ENCODE results near the gene CRYGB. TPM values are rescaled to one million over a fixed set of nuclear protein-coding genes. Genes with fewer than 3 reads are reported as not detected.

CRYGB gene
- polyA plus RNA-seq, 1 of the 3 experiments (the other 2 are of a cell fraction) = not detected

DNA sequence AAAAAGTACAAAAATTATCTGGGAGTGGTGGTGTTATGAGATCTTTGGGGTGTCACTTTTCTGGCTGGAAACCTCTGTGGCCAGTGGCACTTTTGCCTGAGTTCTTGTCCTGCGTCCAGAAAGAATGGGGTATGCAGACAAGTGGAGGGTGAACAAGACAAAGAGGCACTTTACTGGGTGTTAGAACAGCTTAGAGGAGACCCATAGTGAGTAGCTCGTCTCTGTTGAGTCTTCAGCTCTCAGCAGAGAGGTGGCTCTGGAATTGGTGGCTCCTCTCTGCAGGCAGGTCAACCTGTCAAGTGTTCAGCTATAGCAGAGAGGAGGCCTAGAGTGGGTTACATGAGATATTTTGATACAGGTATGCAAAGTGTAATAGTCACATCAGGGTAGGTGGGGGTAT is 47.7 kb downstream of the CRYGB start:
- Histone ChIP-seq H3K9me2 (no peaks in the 10 kb centered on the region), H3K9ac (no peak overlapping the region), H4K20me1 (ENCODE audit: insufficient read depth) (no peaks in the 10 kb centered on the region), H3K4me2 (no peak overlapping the region), H3K27ac (ENCODE audit: low read depth in 2 of 2, low read length in 1 of 2) (no peak overlapping the region), H3K9me3 (no peaks in the 10 kb centered on the region), H3F3A (replicated peaks; ENCODE audit: insufficient read depth) (no peaks in the 10 kb centered on the region), H3K27me3 (ENCODE audit: insufficient read depth) (no peaks in the 10 kb centered on the region), H3K4me1 (ENCODE audit: control insufficient read depth in 1 of 2, insufficient read depth in 2 of 2, low read depth in 1 of 2, low read length in 1 of 2) (peaks cover 0 to 2% of the 10 kb centered on the region in 2 experiments; a peak in 1 of 4 replicates), H3K79me2 (ENCODE audit: insufficient read depth) (no peaks in the 10 kb centered on the region), H3K4me3 (ENCODE audit: low read depth in 2 of 2, low read length in 1 of 2) (no peak overlapping the region), H2AFZ (ENCODE audit: low read depth) (no peak overlapping the region), H3K36me3 (replicated peaks in 1 of 2; ENCODE audit: control insufficient read depth in 1 of 2, insufficient read depth in 2 of 2, low read length in 1 of 2) (no peaks in the 10 kb centered on the region)
- ChIA-PET POLR2A (no interaction called here), CTCF (interaction anchor here (0.9 to 1.1 kb wide), 2 partner anchors 26 to 27 kb away, joined by 3 to 4 read pairs; no protein-coding TSS in a partner anchor)
- 38% methylated on average over 2 of the region's 2 CpGs for WGBS (ENCODE audit: low lambda C conversion rate)
- TF ChIP-seq TEAD4 (IDR thresholded peaks at IDR 0.05; ENCODE audit: borderline replicate concordance, insufficient read depth) = no peak
- TF ChIP-seq, protein P1, sequence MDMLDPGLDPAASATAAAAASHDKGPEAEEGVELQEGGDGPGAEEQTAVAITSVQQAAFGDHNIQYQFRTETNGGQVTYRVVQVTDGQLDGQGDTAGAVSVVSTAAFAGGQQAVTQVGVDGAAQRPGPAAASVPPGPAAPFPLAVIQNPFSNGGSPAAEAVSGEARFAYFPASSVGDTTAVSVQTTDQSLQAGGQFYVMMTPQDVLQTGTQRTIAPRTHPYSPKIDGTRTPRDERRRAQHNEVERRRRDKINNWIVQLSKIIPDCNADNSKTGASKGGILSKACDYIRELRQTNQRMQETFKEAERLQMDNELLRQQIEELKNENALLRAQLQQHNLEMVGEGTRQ (IDR thresholded peaks at IDR 0.05; ENCODE audit: borderline replicate concordance, low read depth, low read length) = no peak
- DNase-seq = no peak

DNA sequence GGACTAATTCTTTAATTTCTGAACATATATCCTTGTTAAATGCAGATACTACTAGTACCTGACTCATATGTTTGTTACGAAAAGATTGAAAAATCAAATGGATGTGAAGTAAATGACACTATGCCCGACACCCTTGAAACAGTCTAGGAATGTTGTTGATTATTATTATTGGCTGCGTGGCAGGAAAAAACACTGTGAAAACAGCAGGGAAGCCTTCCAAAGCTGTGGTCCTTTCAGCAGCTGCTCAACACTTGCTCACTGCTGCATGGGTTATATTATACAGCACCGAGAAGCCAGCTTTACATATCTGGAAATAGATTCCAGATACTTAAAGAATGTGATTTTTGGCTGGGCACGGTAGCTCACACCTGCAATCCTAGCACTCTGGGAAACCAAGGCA is 48.2 kb downstream of the CRYGB start:
- Histone ChIP-seq H3K27me3 (ENCODE audit: insufficient read depth) (no peaks in the 10 kb centered on the region), H3K4me1 (ENCODE audit: control insufficient read depth in 1 of 2, insufficient read depth in 2 of 2, low read depth in 1 of 2, low read length in 1 of 2) (peaks cover 0 to 2% of the 10 kb centered on the region in 2 experiments; a peak in 1 of 4 replicates), H2AFZ (ENCODE audit: low read depth) (no peak overlapping the region), H4K20me1 (ENCODE audit: insufficient read depth) (no peaks in the 10 kb centered on the region), H3K9ac (no peak overlapping the region), H3K4me3 (ENCODE audit: low read depth in 2 of 2, low read length in 1 of 2) (no peak overlapping the region), H3F3A (replicated peaks; ENCODE audit: insufficient read depth) (no peaks in the 10 kb centered on the region), H3K4me2 (no peak overlapping the region), H3K79me2 (ENCODE audit: insufficient read depth) (no peaks in the 10 kb centered on the region), H3K9me3 (no peaks in the 10 kb centered on the region), H3K27ac (ENCODE audit: low read depth in 2 of 2, low read length in 1 of 2) (no peak overlapping the region), H3K9me2 (no peaks in the 10 kb centered on the region), H3K36me3 (replicated peaks in 1 of 2; ENCODE audit: control insufficient read depth in 1 of 2, insufficient read depth in 2 of 2, low read length in 1 of 2) (no peaks in the 10 kb centered on the region)
- no peak for DNase-seq
- WGBS (ENCODE audit: low lambda C conversion rate) = 55% methylated on average over 5 of the region's 5 CpGs
- ChIA-PET CTCF (interaction anchor here (0.9 to 1.1 kb wide), 2 partner anchors 26 to 27 kb away, joined by 3 to 4 read pairs; no protein-coding TSS in a partner anchor), POLR2A (no interaction called here)
- TF ChIP-seq NFIC (IDR thresholded peaks at IDR 0.05; ENCODE audit: borderline replicate concordance) (no peak), GATA2 (CRISPR knock-in tag; IDR thresholded peaks at IDR 0.05) (no peak), RXRA (IDR thresholded peaks at IDR 0.05; ENCODE audit: borderline replicate concordance, low read depth) (no peak), RFX5 (IDR thresholded peaks at IDR 0.05; ENCODE audit: low read length) (no peak)
- TF ChIP-seq, protein P2, sequence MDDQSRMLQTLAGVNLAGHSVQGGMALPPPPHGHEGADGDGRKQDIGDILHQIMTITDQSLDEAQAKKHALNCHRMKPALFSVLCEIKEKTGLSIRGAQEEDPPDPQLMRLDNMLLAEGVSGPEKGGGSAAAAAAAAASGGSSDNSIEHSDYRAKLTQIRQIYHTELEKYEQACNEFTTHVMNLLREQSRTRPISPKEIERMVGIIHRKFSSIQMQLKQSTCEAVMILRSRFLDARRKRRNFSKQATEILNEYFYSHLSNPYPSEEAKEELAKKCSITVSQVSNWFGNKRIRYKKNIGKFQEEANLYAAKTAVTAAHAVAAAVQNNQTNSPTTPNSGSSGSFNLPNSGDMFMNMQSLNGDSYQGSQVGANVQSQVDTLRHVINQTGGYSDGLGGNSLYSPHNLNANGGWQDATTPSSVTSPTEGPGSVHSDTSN (IDR thresholded peaks at IDR 0.05) = no peak

GRCh38 chr2:208097313-208097712 is 48.6 kb downstream of the CRYGB start:
- Histone ChIP-seq H3K27ac (ENCODE audit: low read depth in 2 of 2, low read length in 1 of 2) (no peak overlapping the region), H2AFZ (ENCODE audit: low read depth) (no peak overlapping the region), H4K20me1 (ENCODE audit: insufficient read depth) (no peaks in the 10 kb centered on the region), H3K9me3 (no peaks in the 10 kb centered on the region), H3F3A (replicated peaks; ENCODE audit: insufficient read depth) (no peaks in the 10 kb centered on the region), H3K9ac (no peak overlapping the region), H3K27me3 (ENCODE audit: insufficient read depth) (no peaks in the 10 kb centered on the region), H3K4me1 (ENCODE audit: control insufficient read depth in 1 of 2, insufficient read depth in 2 of 2, low read depth in 1 of 2, low read length in 1 of 2) (peaks cover 0 to 2% of the 10 kb centered on the region in 2 experiments; a peak in 1 of 4 replicates), H3K36me3 (replicated peaks in 1 of 2; ENCODE audit: control insufficient read depth in 1 of 2, insufficient read depth in 2 of 2, low read length in 1 of 2) (no peaks in the 10 kb centered on the region), H3K79me2 (ENCODE audit: insufficient read depth) (no peaks in the 10 kb centered on the region), H3K4me2 (no peak overlapping the region), H3K4me3 (ENCODE audit: low read depth in 2 of 2, low read length in 1 of 2) (no peak overlapping the region), H3K9me2 (no peaks in the 10 kb centered on the region)
- POLR2A ChIA-PET = no interaction called here
- no peak for TF ChIP-seq RXRA (IDR thresholded peaks at IDR 0.05; ENCODE audit: borderline replicate concordance, low read depth)
- TF ChIP-seq MEF2A (IDR thresholded peaks at IDR 0.05; ENCODE audit: borderline replicate concordance, low read depth) = no peak
- no peak for TF ChIP-seq FOXM1 (IDR thresholded peaks at IDR 0.05; ENCODE audit: low read depth)
- TF ChIP-seq RFX5 (IDR thresholded peaks at IDR 0.05; ENCODE audit: low read length) = no peak
- TF ChIP-seq CTCF (IDR thresholded peaks at IDR 0.05) = no peak
- TF ChIP-seq JUND (IDR thresholded peaks at IDR 0.05) = no peak
- no peak for TF ChIP-seq USF1 (IDR thresholded peaks at IDR 0.05; ENCODE audit: borderline replicate concordance, low read depth)
- TF ChIP-seq TEAD4 (IDR thresholded peaks at IDR 0.05; ENCODE audit: borderline replicate concordance, insufficient read depth) = no peak
- TF ChIP-seq, protein P1 (IDR thresholded peaks at IDR 0.05; ENCODE audit: borderline replicate concordance, low read depth, low read length) = no peak
- no peak for TF ChIP-seq GABPA (IDR thresholded peaks at IDR 0.05; ENCODE audit: low read depth)
- no peak for TF ChIP-seq RAD21 (IDR thresholded peaks at IDR 0.05; ENCODE audit: low read length)
- no peak for TF ChIP-seq GATA2 (CRISPR knock-in tag; IDR thresholded peaks at IDR 0.05)
- TF ChIP-seq FOXJ3 (CRISPR knock-in tag; IDR thresholded peaks at IDR 0.05) = no peak
- 43% methylated on average over 3 of the region's 3 CpGs for WGBS (ENCODE audit: low lambda C conversion rate)
- CTCF ChIA-PET = interaction anchor here (0.9 to 1.1 kb wide), 2 partner anchors 25 to 28 kb away, joined by 3 to 4 read pairs; no protein-coding TSS in a partner anchor
- DNase-seq = no peak
